ENCODE data around the gene LPP.
A peak's percentile ranks its signal among the peaks of the same experiment; 100 is the strongest.

Gene LPP

GRCh38 chr3:188303286-188303799 lies 149.4 kb downstream of the LPP start:
- intact Hi-C loops (cut with DNase I) = no loop called here
- DNase-seq = no peak

- DNase-seq = no peak
- intact Hi-C loops (cut with DNase I) = no loop called here
Observed at GRCh38 chr3:188303823-188304222, 149.9 kb downstream of the LPP start.

GRCh38 chr3:188304501-188304900 lies 150.5 kb downstream of the LPP start:
- intact Hi-C loops (cut with DNase I) = no loop called here
- no peak for DNase-seq

- no peak for DNase-seq
- intact Hi-C loops (cut with DNase I) = no loop called here
Observed at GRCh38 chr3:188305220-188305619, 151.3 kb downstream of the LPP start.

- intact Hi-C loops (cut with DNase I) = no loop called here
- DNase-seq = no peak
Observed at GRCh38 chr3:188306435-188307005, 152.6 kb downstream of the LPP start.

GRCh38 chr3:188309437-188310269 lies 155.7 kb downstream of the LPP start:
- no peak for DNase-seq
- intact Hi-C loops (cut with DNase I) = no loop called here

GRCh38 chr3:188310270-188310710 lies 156.3 kb downstream of the LPP start:
- intact Hi-C loops (cut with DNase I) = no loop called here
- no peak for DNase-seq

GRCh38 chr3:188315553-188315952 lies 161.6 kb downstream of the LPP start:
- intact Hi-C loops (cut with DNase I) = no loop called here
- no peak for DNase-seq

GRCh38 chr3:188316021-188316722 lies 162.2 kb downstream of the LPP start:
- intact Hi-C loops (cut with DNase I) = no loop called here
- DNase-seq = no peak

GRCh38 chr3:188316723-188317070 lies 162.7 kb downstream of the LPP start:
- peak in 1 of 42 donors; percentile 45 for DNase-seq
- intact Hi-C loops (cut with DNase I) = no loop called here

GRCh38 chr3:188319569-188319968 lies 165.6 kb downstream of the LPP start:
- intact Hi-C loops (cut with DNase I) = no loop called here
- no peak for DNase-seq

- intact Hi-C loops (cut with DNase I) = no loop called here
- no peak for DNase-seq
Observed at GRCh38 chr3:188320757-188321156, 166.8 kb downstream of the LPP start.

GRCh38 chr3:188321258-188321657 lies 167.3 kb downstream of the LPP start:
- DNase-seq = no peak
- intact Hi-C loops (cut with DNase I) = no loop called here

- intact Hi-C loops (cut with DNase I) = no loop called here
- no peak for DNase-seq
Observed at GRCh38 chr3:188322135-188322887, 168.4 kb downstream of the LPP start.

GRCh38 chr3:188323067-188323842 lies 169.3 kb downstream of the LPP start:
- intact Hi-C loops (cut with DNase I) = no loop called here
- DNase-seq = no peak

GRCh38 chr3:188326111-188326510 lies 172.2 kb downstream of the LPP start:
- intact Hi-C loops (cut with DNase I) = no loop called here
- DNase-seq = peak in 14 of 42 donors; percentile 6 to 41 (median 18)

GRCh38 chr3:188326968-188327367 lies 173.0 kb downstream of the LPP start:
- DNase-seq = no peak
- intact Hi-C loops (cut with DNase I) = no loop called here

GRCh38 chr3:188327433-188327832 lies 173.5 kb downstream of the LPP start:
- intact Hi-C loops (cut with DNase I) = no loop called here
- no peak for DNase-seq

GRCh38 chr3:188330138-188330537 lies 176.2 kb downstream of the LPP start:
- no peak for DNase-seq
- intact Hi-C loops (cut with DNase I) = no loop called here

All from head of caudate nucleus (tissue), 42 donors.